GM15510 (cell line): ENCODE measurements around the gene BCAN.
A peak's percentile ranks its signal among the peaks of the same experiment; 100 is the strongest.

Experiments
- POLR2A ChIP-seq: IDR thresholded peaks from 3 replicates; pipeline ENCODE4 v1.6.1; 2011; ENCODE audit warnings: borderline replicate concordance; ENCODE audit not compliant: insufficient read length; ENCODE audit errors: extremely low read depth

Gene BCAN

GRCh38 chr1:156648496-156648895, 6.6 kb downstream of the BCAN start:
- no peak for TF ChIP-seq POLR2A

- no peak for TF ChIP-seq POLR2A
Measured at GRCh38 chr1:156648951-156649350, 7.0 kb downstream of the BCAN start.

- no peak for TF ChIP-seq POLR2A
Measured at GRCh38 chr1:156652131-156652991, 10.4 kb downstream of the BCAN start.

GRCh38 chr1:156652992-156653355, 11.1 kb downstream of the BCAN start:
- TF ChIP-seq POLR2A = no peak

GRCh38 chr1:156654700-156655099, 12.8 kb downstream of the BCAN start:
- TF ChIP-seq POLR2A = no peak

- no peak for TF ChIP-seq POLR2A
Measured at GRCh38 chr1:156655151-156655903, 13.4 kb downstream of the BCAN start.

- no peak for TF ChIP-seq POLR2A
Measured at GRCh38 chr1:156655904-156656516, 14.1 kb downstream of the BCAN start.

- TF ChIP-seq POLR2A = no peak
Measured at GRCh38 chr1:156656806-156657740, 15.2 kb downstream of the BCAN start.

GRCh38 chr1:156657741-156658319, 15.9 kb downstream of the BCAN start:
- no peak for TF ChIP-seq POLR2A

- TF ChIP-seq POLR2A = no peak
Measured at GRCh38 chr1:156658496-156658895, 16.6 kb downstream of the BCAN start.

GRCh38 chr1:156658945-156659574, 17.1 kb downstream of the BCAN start:
- no peak for TF ChIP-seq POLR2A

GRCh38 chr1:156659661-156659987, 17.7 kb downstream of the BCAN start:
- TF ChIP-seq POLR2A = no peak

GRCh38 chr1:156659988-156660751, 18.3 kb downstream of the BCAN start:
- peak; percentile 37 for TF ChIP-seq POLR2A
